ENCODE measurements around the gene SMCHD1. TPM values are rescaled to one million over a fixed set of nuclear protein-coding genes. Genes with fewer than 3 reads are reported as not detected.

SMCHD1 gene
- total RNA-seq, 1 experiment from 2014 or later: 48.6 TPM

GRCh38 chr18:2776601-2777000 is 121.1 kb downstream of the SMCHD1 start:
- ATAC-seq: no peak
- intact Hi-C loops (cut with micrococcal nuclease): no loop called here

GRCh38 chr18:2777241-2777640 is 121.7 kb downstream of the SMCHD1 start:
- intact Hi-C loops (cut with micrococcal nuclease): no loop called here
- CTCF ChIA-PET: no interaction called here
- Histone ChIP-seq H3K27ac (ENCODE audit: low read depth, low read length) (no peak overlapping the region), H3K4me2 (ENCODE audit: low read length) (no peak overlapping the region), H3K36me3 (ENCODE audit: control insufficient read depth in 1 of 2, insufficient read depth in 2 of 2, low read length in 2 of 2) (peaks cover 37 to 43% of the 10 kb centered on the region in 2 experiments), H3K79me2 (ENCODE audit: insufficient read depth, low read length) (no peaks in the 10 kb centered on the region), H3K9ac (ENCODE audit: low read length) (no peak overlapping the region), H4K20me1 (ENCODE audit: insufficient read depth) (no peaks in the 10 kb centered on the region), H3K27me3 (ENCODE audit: insufficient read depth, low read length) (no peaks in the 10 kb centered on the region), H3K4me1 (ENCODE audit: control insufficient read depth in 1 of 2, insufficient read depth in 2 of 2, low read length in 2 of 2) (no peaks in the 10 kb centered on the region), H3K9me2 (ENCODE audit: insufficient read depth) (no peaks in the 10 kb centered on the region), H3K4me3 (replicated peaks in 1 of 2; ENCODE audit: low read depth in 1 of 2, low read length in 2 of 2) (no peak overlapping the region), H3K9me3 (ENCODE audit: control insufficient read depth in 1 of 2, insufficient read depth in 1 of 2, low read depth in 1 of 2, low read length in 2 of 2) (no peaks in the 10 kb centered on the region), H2AFZ (ENCODE audit: low read depth, low read length, poor library complexity, severe bottlenecking) (no peak overlapping the region)
- POLR2A ChIA-PET: no interaction called here
- RAD21 ChIA-PET (ENCODE audit: low non-redundant PET in 1 of 2, low total read pairs in 2 of 2, uncharacterized antibody in 2 of 2, unreplicated experiment in 2 of 2): no interaction called here
- no peak for TF ChIP-seq POLR2A (IDR thresholded peaks at IDR 0.05; ENCODE audit: borderline replicate concordance, extremely low read depth, insufficient read depth, insufficient read length)
- TF ChIP-seq SP1 (IDR thresholded peaks at IDR 0.05; ENCODE audit: low read depth): no peak
- TF ChIP-seq SIN3A (IDR thresholded peaks at IDR 0.05; ENCODE audit: low read depth): no peak
- TF ChIP-seq CBX3 (IDR thresholded peaks at IDR 0.05; ENCODE audit: low read depth): no peak
- TF ChIP-seq ZBTB33 (IDR thresholded peaks at IDR 0.05; ENCODE audit: extremely low read depth, insufficient replicate concordance, low read length): no peak
- no peak for TF ChIP-seq ATF3 (IDR thresholded peaks at IDR 0.05)
- no peak for TF ChIP-seq RAD21 (IDR thresholded peaks at IDR 0.05; ENCODE audit: low read depth)
- TF ChIP-seq EZH2phosphoT487 (IDR thresholded peaks at IDR 0.05; ENCODE audit: borderline replicate concordance): no peak
- TF ChIP-seq ZNF274 (IDR thresholded peaks at IDR 0.05; ENCODE audit: low read depth, low read length): no peak
- no peak for DNase-seq (ENCODE audit: low read depth, low spot score)
- BruUV-seq (replicated peaks): no TSS peak
- no peak for ATAC-seq

More at GRCh38 chr18:2776601-2777000, 121.1 kb downstream of the SMCHD1 start:
- Histone ChIP-seq H4K20me1 (ENCODE audit: insufficient read depth) (no peaks in the 10 kb centered on the region), H3K9me3 (ENCODE audit: control insufficient read depth in 1 of 2, insufficient read depth in 1 of 2, low read depth in 1 of 2, low read length in 2 of 2) (no peaks in the 10 kb centered on the region), H3K36me3 (ENCODE audit: control insufficient read depth in 1 of 2, insufficient read depth in 2 of 2, low read length in 2 of 2) (peaks cover 40 to 49% of the 10 kb centered on the region in 2 experiments), H3K27ac (ENCODE audit: low read depth, low read length) (no peak overlapping the region), H3K79me2 (ENCODE audit: insufficient read depth, low read length) (no peaks in the 10 kb centered on the region; the same call in 1 of the 2 replicates), H3K4me3 (replicated peaks in 1 of 2; ENCODE audit: low read depth in 1 of 2, low read length in 2 of 2) (no peak overlapping the region), H3K9ac (ENCODE audit: low read length) (no peak overlapping the region), H3K9me2 (ENCODE audit: insufficient read depth) (no peaks in the 10 kb centered on the region), H3K27me3 (ENCODE audit: insufficient read depth, low read length) (no peaks in the 10 kb centered on the region), H3K4me2 (ENCODE audit: low read length) (no peak overlapping the region), H2AFZ (ENCODE audit: low read depth, low read length, poor library complexity, severe bottlenecking) (no peak overlapping the region), H3K4me1 (ENCODE audit: control insufficient read depth in 1 of 2, insufficient read depth in 2 of 2, low read length in 2 of 2) (no peaks in the 10 kb centered on the region)
- ChIA-PET POLR2A (no interaction called here), RAD21 (ENCODE audit: low non-redundant PET in 1 of 2, low total read pairs in 2 of 2, uncharacterized antibody in 2 of 2, unreplicated experiment in 2 of 2) (no interaction called here), CTCF (no interaction called here)
- BruUV-seq (replicated peaks): no TSS peak
- TF ChIP-seq EGR1 (IDR thresholded peaks at IDR 0.05; ENCODE audit: low read depth): no peak
- no peak for DNase-seq (ENCODE audit: low read depth, low spot score)
